ENCODE results near the gene TMEM126A. TPM values are rescaled to one million over a fixed set of nuclear protein-coding genes. Genes with fewer than 3 reads are reported as not detected.

Gene TMEM126A
- total and polyA plus RNA-seq, 2 of the 13 experiments (the other 11 are each of a cell fraction or from before 2014, with no cell fraction given), result 59.5 to 66.9 TPM

DNA sequence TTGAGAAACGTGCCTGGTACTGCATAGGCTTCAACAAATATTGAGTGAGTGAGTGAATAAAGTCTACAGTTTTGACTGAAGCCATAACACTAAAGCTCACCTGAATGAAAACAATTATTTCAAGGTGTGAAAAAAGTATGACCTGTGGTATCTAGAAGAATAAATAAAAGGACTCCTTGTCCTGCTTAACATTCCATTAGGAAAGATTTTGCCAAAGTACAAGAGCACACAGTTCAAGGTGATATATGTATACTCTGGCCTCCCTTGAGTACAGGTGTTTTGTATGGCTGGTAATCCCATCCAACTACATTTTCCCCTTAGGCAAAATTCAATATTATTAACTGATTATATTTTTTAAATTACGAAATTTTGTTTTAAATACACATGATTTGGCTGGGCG lies 18.9 kb downstream of the TMEM126A start (continued):
- 0 out of 2 replicates have a peak, but pooled peaks have one; percentile 8 for TF ChIP-seq BCL6 (CRISPR knock-in tag; IDR thresholded peaks at IDR 0.05)
- TF ChIP-seq SOX5 (CRISPR knock-in tag; IDR thresholded peaks at IDR 0.05; ENCODE audit: borderline replicate concordance), result peak; percentile 44; the same call in 1 of the 2 replicates
- TF ChIP-seq TBX3 (IDR thresholded peaks at IDR 0.05; ENCODE audit: borderline replicate concordance), result peak; percentile 30; the same call in 1 of the 2 replicates
- TF ChIP-seq ONECUT2 (CRISPR knock-in tag; IDR thresholded peaks at IDR 0.05), result no peak
- TF ChIP-seq FOXC1 (CRISPR knock-in tag; IDR thresholded peaks at IDR 0.05; ENCODE audit: borderline replicate concordance), result no peak

DNA sequence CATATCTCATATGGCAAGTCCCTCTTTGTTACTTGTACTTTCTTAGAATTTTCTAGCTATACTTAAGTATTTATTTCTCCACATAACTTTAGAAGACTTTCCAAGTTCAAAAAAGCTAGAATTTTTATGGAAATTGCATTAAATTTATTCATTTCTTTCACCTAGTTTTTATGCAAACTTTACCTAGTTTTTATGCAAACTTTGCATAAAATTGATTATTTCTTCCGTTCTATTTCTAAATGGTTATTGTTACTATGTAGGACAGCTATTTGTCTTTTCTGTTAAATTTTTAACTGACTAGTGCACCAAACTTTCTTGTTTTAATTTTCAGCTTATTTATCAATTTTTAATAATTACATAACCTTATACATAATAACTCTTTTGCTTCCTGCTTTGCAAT lies 20.4 kb downstream of the TMEM126A start:
- FAIRE-seq, result no peak
- ChIA-PET POLR2A (interaction anchor here (0.6 kb wide), 1 partner anchor 373 kb away, joined by 3 read pairs; no protein-coding TSS in a partner anchor), CTCF (ENCODE audit: low intra/inter-chr PET ratio, low total read pairs) (no interaction called here)
- H3K27ac ChIP-seq (ENCODE audit: extremely low read length, insufficient read depth, low read length), result no peak overlapping the region
- ATAC-seq, result no peak
- H3K9ac ChIP-seq (ENCODE audit: insufficient read depth, low read depth, low read length), result no peak overlapping the region
- H2AFZ ChIP-seq (ENCODE audit: low read length), result no peak overlapping the region
- 80% methylated on average over 1 of the region's 1 CpG for WGBS (ENCODE audit: low lambda C conversion rate)
- H4K20me1 ChIP-seq (ENCODE audit: insufficient read depth, low read length), result peaks cover 9% of the 10 kb centered on the region
- TF ChIP-seq ZNF709 (CRISPR knock-in tag; IDR thresholded peaks at IDR 0.05) (no peak), CBX5 (CRISPR knock-in tag; IDR thresholded peaks at IDR 0.05; ENCODE audit: borderline replicate concordance) (no peak), MAFF (IDR thresholded peaks at IDR 0.05; ENCODE audit: low read depth, low read length) (peak; percentile 60; the same call in 1 of the 2 replicates), MAFK (conservative IDR thresholded peaks at IDR 0.05 in 1 of 2, IDR thresholded peaks at IDR 0.05 in 1 of 2; ENCODE audit: low read length in 2 of 2) (peak; percentile 23 to 56; a peak in 2 of 4 replicates)
- no peak overlapping the region for H3K4me3 ChIP-seq (replicated peaks in 1 of 3; ENCODE audit: insufficient read depth in 1 of 3, low read depth in 2 of 3, low read length in 3 of 3)
- peaks cover 29% of the 10 kb centered on the region for H3K4me1 ChIP-seq (ENCODE audit: insufficient read depth, low read length)
- no peak overlapping the region for H3K4me2 ChIP-seq (ENCODE audit: low read depth, low read length)
- H3K36me3 ChIP-seq (replicated peaks in 1 of 2; ENCODE audit: control insufficient read depth in 1 of 2, insufficient read depth in 2 of 2, low read length in 2 of 2), result no peaks in the 10 kb centered on the region
- DNase-seq (ENCODE audit: low spot score), result no peak
- H3K9me3 ChIP-seq (ENCODE audit: low read length), result no peaks in the 10 kb centered on the region
- BruUV-seq (replicated peaks), result no TSS peak
- intact Hi-C loops (cut with micrococcal nuclease; ENCODE audit: unreplicated experiment), result no loop called here
- in situ Hi-C loops (cut with HindIII; ENCODE audit: extremely low pct_ligation_motif_present, low pct_unique_long_range_greater_than_20kb), result no loop called here
- peaks cover 14% of the 10 kb centered on the region for H3K79me2 ChIP-seq (ENCODE audit: insufficient read depth, low read length)
- H3K27me3 ChIP-seq (ENCODE audit: control insufficient read depth in 1 of 2, insufficient read depth in 2 of 2, low read length in 2 of 2), result no peaks in the 10 kb centered on the region; a peak in 1 of 5 replicates

All from HepG2 (cell line).